Measurements from ENCODE around the gene ITGAD.

Gene ITGAD

GRCh38 chr16:31393056-31393455 lies at the start of gene ITGAD:
TSS of gene ITGAD (plus strand) at chr16:31393335. CDS start at chr16:31393361, 26 bp downstream.
- peak; percentile 52 for DNase-seq

GRCh38 chr16:31344712-31345111 lies 48.4 kb upstream of the ITGAD start:
- DNase-seq = peak; percentile 57

- no peak for DNase-seq
These were observed 45.7 kb upstream of the ITGAD start for GRCh38 chr16:31347445-31347844.

GRCh38 chr16:31348579-31348978 lies 44.6 kb upstream of the ITGAD start:
- no peak for DNase-seq

- DNase-seq = peak; percentile 40
These were observed 42.7 kb upstream of the ITGAD start for GRCh38 chr16:31350275-31351005.

GRCh38 chr16:31351246-31351941 lies 41.7 kb upstream of the ITGAD start:
- DNase-seq = no peak

GRCh38 chr16:31351942-31352325 lies 41.2 kb upstream of the ITGAD start:
- peak; percentile 57 for DNase-seq

- no peak for DNase-seq
These were observed 40.6 kb upstream of the ITGAD start for GRCh38 chr16:31352376-31353115.

- DNase-seq = peak; percentile 90
These were observed 38.5 kb upstream of the ITGAD start, which contains the start of gene ITGAX for GRCh38 chr16:31354394-31355291. TSS of gene ITGAX (plus strand) at chr16:31355176. CDS start at chr16:31355255, 79 bp downstream.

GRCh38 chr16:31355431-31356100 lies 37.6 kb upstream of the ITGAD start:
- DNase-seq = no peak

- DNase-seq = no peak
These were observed 36.4 kb upstream of the ITGAD start for GRCh38 chr16:31356566-31357323.

- DNase-seq = no peak
These were observed 35.6 kb upstream of the ITGAD start for GRCh38 chr16:31357324-31358109.

GRCh38 chr16:31360251-31360650 lies 32.9 kb upstream of the ITGAD start:
- no peak for DNase-seq

- DNase-seq = no peak
These were observed 31.7 kb upstream of the ITGAD start for GRCh38 chr16:31361201-31362110.

GRCh38 chr16:31362476-31363405 lies 30.4 kb upstream of the ITGAD start:
- no peak for DNase-seq

GRCh38 chr16:31363721-31364120 lies 29.4 kb upstream of the ITGAD start:
- DNase-seq = no peak

GRCh38 chr16:31364421-31364820 lies 28.7 kb upstream of the ITGAD start:
- no peak for DNase-seq

All from NK-92 treated with Interleukin-12 subunit alpha and Interleukin-12 subunit beta, amount 100 ng/mL, for 24 hours (cell line).